PC-3 (cell line): ENCODE data around the gene TFE3. TPM values are rescaled to one million over a fixed set of nuclear protein-coding genes. Genes with fewer than 3 reads are reported as not detected.

Experiments used
- ATAC-seq: fragments of 200-7000 bp; cut with Tn5 transposase; 2 replicates; pipeline ENCODE4 v1.9.1; 2020; ENCODE audit warnings: mild to moderate bottlenecking, moderate library complexity
- BruUV-seq: library from RNA; stranded (reverse); fragments of 400-500 nt; replicated peaks from 2 replicates; lab custom pipeline; 2021; lab: Mats Ljungman, UMichigan
- CTCF ChIA-PET: fragments of 300-600 bp; sonication (Branson Sonifier 250); formaldehyde crosslinking; loops from one replicate; lab custom pipeline; 2022; ENCODE audit warnings: antibody characterized with exemption; lab: Charles Lee
- POLR2A ChIA-PET: fragments of 300-600 bp; sonication (Branson Sonifier 250); formaldehyde crosslinking; loops from one replicate; lab custom pipeline; 2022; ENCODE audit warnings: antibody characterized with exemption; ENCODE audit not compliant: unreplicated experiment; lab: Charles Lee
- DNase-seq: peaks from one replicate; pipeline ENCODE4 v3.0.0-alpha.2; 2015
- H2AFZ ChIP-seq: fragments of 300-600 bp; sonication (generic); 2 replicates; pipeline ENCODE4 v1.6.0; 2016; ENCODE audit warnings: antibody characterized with exemption, low read length
- H3F3A ChIP-seq: fragments of 300-600 bp; sonication (generic); one replicate; pipeline ENCODE4 v1.6.0; 2017; ENCODE audit warnings: antibody characterized with exemption, low read length, control low read depth, mild to moderate bottlenecking; ENCODE audit not compliant: unreplicated experiment
- H3K27ac ChIP-seq: fragments of 300-600 bp; sonication (generic); 2 replicates; pipeline ENCODE4 v1.5.1; 2016; ENCODE audit warnings: mild to moderate bottlenecking, low read length
- H3K27me3 ChIP-seq: fragments of 300-600 bp; sonication (generic); 2 replicates; pipeline ENCODE4 v1.6.1; 2016; ENCODE audit warnings: low read length, mixed read lengths
- H3K36me3 ChIP-seq: fragments of 300-600 bp; sonication (generic); 2 replicates; pipeline ENCODE4 v1.6.1; 2016; ENCODE audit warnings: low read depth, mixed run types, low read length, mixed read lengths
- H3K4me1 ChIP-seq: fragments of 300-600 bp; sonication (generic); 2 replicates; pipeline ENCODE4 v1.5.1; 2016; ENCODE audit warnings: low read length; ENCODE audit not compliant: insufficient read depth
- H3K4me2 ChIP-seq: fragments of 300-600 bp; sonication (generic); 2 replicates; pipeline ENCODE4 v1.6.0; 2016; ENCODE audit warnings: low read length
- H3K4me3 ChIP-seq: fragments of 300-600 bp; sonication (generic); 2 replicates; pipeline ENCODE4 v1.5.1; 2016; ENCODE audit warnings: mild to moderate bottlenecking, low read length, mixed read lengths
- H3K79me2 ChIP-seq: fragments of 300-600 bp; sonication (generic); 2 replicates; pipeline ENCODE4 v1.6.1; 2017; ENCODE audit warnings: low read length, mixed read lengths
- H3K9ac ChIP-seq: fragments of 300-600 bp; sonication (generic); 2 replicates; pipeline ENCODE4 v1.6.0; 2016; ENCODE audit warnings: mild to moderate bottlenecking, low read length
- H3K9me2 ChIP-seq: fragments of 300-600 bp; sonication (generic); replicated peaks from 2 replicates; pipeline ENCODE4 v1.6.1; 2016; ENCODE audit warnings: mixed run types, low read length, mixed read lengths
- H3K9me3 ChIP-seq: fragments of 300-600 bp; sonication (generic); 2 replicates; pipeline ENCODE4 v1.6.1; 2016; ENCODE audit warnings: low read length, mixed read lengths
- H4K20me1 ChIP-seq: fragments of 300-600 bp; sonication (generic); 2 replicates; pipeline ENCODE4 v1.6.1; 2016; ENCODE audit warnings: low read length, mixed read lengths
- EZH2 ChIP-seq: fragments of 300-600 bp; sonication (generic); IDR thresholded peaks from one replicate; pipeline ENCODE4 v1.6.1; 2017; ENCODE audit warnings: antibody characterized with exemption, mild to moderate bottlenecking, low read length; ENCODE audit not compliant: unreplicated experiment
- EZH2phosphoT487 ChIP-seq: fragments of 300-600 bp; sonication (generic); IDR thresholded peaks from 2 replicates; pipeline ENCODE4 v1.6.1; 2018; ENCODE audit warnings: mild to moderate bottlenecking, antibody characterized with exemption, low read length, borderline replicate concordance
- intact Hi-C: fragments of 100-400 bp; cut with micrococcal nuclease; formaldehyde crosslinking; loops from 2 replicates; pipeline ENCODE4 v1.9.0; 2023
- total RNA-seq: library from RNA; depleted of rRNA; stranded (reverse); fragments of >200 nt; gene quantifications from 2 replicates; pipeline ENCODE4 v1.2.3, GENCODE V29; 2014
- TF ChIP-seq, protein P1 (sequence below): fragments of 300-600 bp; sonication (generic); conservative IDR thresholded peaks from 2 replicates; pipeline ENCODE4 v1.5.1; 2017; ENCODE audit warnings: antibody characterized with exemption, low read depth, mild to moderate bottlenecking, low read length

TFE3 gene
- total RNA-seq, 1 experiment from 2014 or later, result 46.9 TPM

DNA sequence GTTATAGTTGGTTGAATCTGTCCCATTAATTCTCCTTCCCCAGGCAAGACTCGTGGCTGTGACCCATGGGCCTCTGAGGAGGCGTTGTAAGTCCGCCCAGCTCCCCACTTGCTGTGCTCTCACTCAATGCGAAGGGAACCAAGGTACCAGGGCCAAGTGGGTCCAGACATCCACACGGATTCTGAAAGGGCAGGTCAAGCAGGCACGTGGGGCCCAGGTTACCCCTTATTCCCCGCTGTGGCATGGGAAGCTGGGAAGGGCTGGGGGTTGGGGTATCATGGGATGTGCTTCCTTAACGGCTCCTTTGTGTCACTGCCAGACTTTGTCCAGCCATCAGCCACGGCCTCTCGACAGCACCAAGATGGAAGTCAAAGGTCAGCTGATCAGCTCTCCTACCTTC is 18.8 kb upstream of the TFE3 start:
- ChIA-PET POLR2A (no interaction called here), CTCF (no interaction called here)
- DNase-seq (no peak), ATAC-seq (no peak)
- H3K9me3 ChIP-seq, result no peaks in the 10 kb centered on the region
- H2AFZ ChIP-seq, result no peak overlapping the region
- BruUV-seq, result no TSS peak
- H3K27me3 ChIP-seq, result no peaks in the 10 kb centered on the region
- H3K9ac ChIP-seq, result no peak overlapping the region
- H3K79me2 ChIP-seq, result peaks cover 18% of the 10 kb centered on the region
- no peaks in the 10 kb centered on the region for H3K36me3 ChIP-seq
- H4K20me1 ChIP-seq, result no peaks in the 10 kb centered on the region
- no peak overlapping the region for H3K27ac ChIP-seq
- H3K4me3 ChIP-seq, result no peak overlapping the region
- no peaks in the 10 kb centered on the region for H3F3A ChIP-seq
- intact Hi-C loops, result no loop called here
- no peak for TF ChIP-seq EZH2phosphoT487
- TF ChIP-seq EZH2, result no peak
- TF ChIP-seq, protein P1, sequence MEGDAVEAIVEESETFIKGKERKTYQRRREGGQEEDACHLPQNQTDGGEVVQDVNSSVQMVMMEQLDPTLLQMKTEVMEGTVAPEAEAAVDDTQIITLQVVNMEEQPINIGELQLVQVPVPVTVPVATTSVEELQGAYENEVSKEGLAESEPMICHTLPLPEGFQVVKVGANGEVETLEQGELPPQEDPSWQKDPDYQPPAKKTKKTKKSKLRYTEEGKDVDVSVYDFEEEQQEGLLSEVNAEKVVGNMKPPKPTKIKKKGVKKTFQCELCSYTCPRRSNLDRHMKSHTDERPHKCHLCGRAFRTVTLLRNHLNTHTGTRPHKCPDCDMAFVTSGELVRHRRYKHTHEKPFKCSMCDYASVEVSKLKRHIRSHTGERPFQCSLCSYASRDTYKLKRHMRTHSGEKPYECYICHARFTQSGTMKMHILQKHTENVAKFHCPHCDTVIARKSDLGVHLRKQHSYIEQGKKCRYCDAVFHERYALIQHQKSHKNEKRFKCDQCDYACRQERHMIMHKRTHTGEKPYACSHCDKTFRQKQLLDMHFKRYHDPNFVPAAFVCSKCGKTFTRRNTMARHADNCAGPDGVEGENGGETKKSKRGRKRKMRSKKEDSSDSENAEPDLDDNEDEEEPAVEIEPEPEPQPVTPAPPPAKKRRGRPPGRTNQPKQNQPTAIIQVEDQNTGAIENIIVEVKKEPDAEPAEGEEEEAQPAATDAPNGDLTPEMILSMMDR, result no peak
- H3K4me2 ChIP-seq, result no peak overlapping the region
- H3K9me2 ChIP-seq, result no peaks in the 10 kb centered on the region
- H3K4me1 ChIP-seq, result 0 out of 2 replicates have a peak, but pooled peaks cover 4% of the 10 kb centered on the region

- H3K4me3 ChIP-seq, result no peak overlapping the region
- H3K9ac ChIP-seq, result no peak overlapping the region
- H3K9me2 ChIP-seq, result no peaks in the 10 kb centered on the region
- H4K20me1 ChIP-seq, result no peaks in the 10 kb centered on the region
- H3F3A ChIP-seq, result no peaks in the 10 kb centered on the region
- TF ChIP-seq EZH2 (no peak), EZH2phosphoT487 (no peak)
- TF ChIP-seq, protein P1, result no peak
- BruUV-seq, result no TSS peak
- H3K9me3 ChIP-seq, result no peaks in the 10 kb centered on the region
- H3K4me2 ChIP-seq, result no peak overlapping the region
- intact Hi-C loops, result no loop called here
- H3K79me2 ChIP-seq, result peaks cover 18% of the 10 kb centered on the region
- POLR2A ChIA-PET, result no interaction called here
- ATAC-seq, result no peak
- H2AFZ ChIP-seq, result no peak overlapping the region
- no peak for DNase-seq
- no peak overlapping the region for H3K27ac ChIP-seq
- no peaks in the 10 kb centered on the region for H3K36me3 ChIP-seq
- 0 out of 2 replicates have a peak, but pooled peaks cover 4% of the 10 kb centered on the region for H3K4me1 ChIP-seq
- no peaks in the 10 kb centered on the region for H3K27me3 ChIP-seq
- CTCF ChIA-PET, result no interaction called here
Observed at GRCh38 chrX:49061490-49061889, 18.3 kb upstream of the TFE3 start.

DNA sequence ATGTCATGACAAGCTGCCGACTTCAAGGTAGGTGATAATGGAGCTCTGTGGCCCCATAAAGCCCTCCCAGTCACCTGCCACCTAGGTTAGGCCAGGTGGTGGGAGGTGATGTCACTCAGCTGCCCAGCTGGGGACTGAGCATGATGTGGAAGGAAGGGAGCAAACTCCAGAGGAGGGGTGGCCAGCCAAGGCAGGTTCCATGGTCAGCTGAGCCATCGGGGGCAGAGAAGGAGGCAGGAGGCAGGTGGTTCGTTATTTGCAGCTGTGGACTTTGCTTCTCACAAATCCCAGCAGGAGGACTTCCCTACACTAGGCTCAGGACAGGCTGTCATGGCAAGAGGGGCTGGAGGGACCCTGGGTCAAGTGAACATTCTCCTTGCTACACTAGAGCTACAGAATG is 17.8 kb upstream of the TFE3 start:
- TF ChIP-seq, protein P1, result no peak
- no peak for TF ChIP-seq EZH2phosphoT487
- TF ChIP-seq EZH2, result no peak
- no peak for DNase-seq
- H3K9me3 ChIP-seq, result no peaks in the 10 kb centered on the region
- no peaks in the 10 kb centered on the region for H3K9me2 ChIP-seq
- no peak overlapping the region for H3K4me2 ChIP-seq
- intact Hi-C loops, result no loop called here
- H3F3A ChIP-seq, result no peaks in the 10 kb centered on the region
- H3K4me1 ChIP-seq, result 0 out of 2 replicates have a peak, but pooled peaks cover 4% of the 10 kb centered on the region
- ChIA-PET CTCF (no interaction called here), POLR2A (no interaction called here)
- H2AFZ ChIP-seq, result no peak overlapping the region
- BruUV-seq, result no TSS peak
- peaks cover 18% of the 10 kb centered on the region for H3K79me2 ChIP-seq
- H3K36me3 ChIP-seq, result no peaks in the 10 kb centered on the region
- ATAC-seq, result no peak
- no peaks in the 10 kb centered on the region for H4K20me1 ChIP-seq
- no peaks in the 10 kb centered on the region for H3K27me3 ChIP-seq
- no peak overlapping the region for H3K27ac ChIP-seq
- H3K4me3 ChIP-seq, result no peak overlapping the region
- no peak overlapping the region for H3K9ac ChIP-seq
